Fibroblast of the conjunctiva (primary cell): ENCODE data around the gene XPO6.
"Not testable (repeated sequence)": the region's sequence is repeated elsewhere in the genome, so short reads cannot be mapped to it uniquely, and the experiment has no call there.

Experiments
- DNase-seq: peaks from one replicate; pipeline ENCODE4 v3.0.0-alpha.2; 2010; ENCODE audit warnings: low read depth

The XPO6 gene

GRCh38 chr16:28149011-28149888 is 62.5 kb downstream of the XPO6 start:
- no peak for DNase-seq

- DNase-seq = no peak
Measured at GRCh38 chr16:28146536-28146935, 65.2 kb downstream of the XPO6 start.

GRCh38 chr16:28145796-28146195 is 66.0 kb downstream of the XPO6 start:
- DNase-seq = no peak

- DNase-seq = no peak
Measured at GRCh38 chr16:28140788-28141618, 70.8 kb downstream of the XPO6 start.

DNA sequence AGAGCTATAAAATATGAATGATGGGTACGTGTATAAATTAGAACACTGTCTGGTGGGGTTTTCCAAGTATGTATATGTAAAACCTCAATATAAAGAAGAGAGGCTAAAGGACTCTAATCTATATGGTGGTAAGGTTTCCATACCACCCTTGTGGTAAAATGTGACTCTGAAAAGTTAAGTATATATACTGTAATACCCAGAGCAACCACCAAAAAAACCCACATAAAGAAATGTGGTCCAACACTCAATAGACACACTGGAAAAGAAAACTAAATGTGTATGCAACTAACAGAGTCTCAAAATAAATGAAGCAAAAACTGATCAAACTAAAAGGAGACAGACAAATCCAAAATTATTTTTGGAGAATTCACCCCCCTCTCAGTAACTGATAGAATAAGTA is 72.2 kb downstream of the XPO6 start:
- no peak for DNase-seq

DNA sequence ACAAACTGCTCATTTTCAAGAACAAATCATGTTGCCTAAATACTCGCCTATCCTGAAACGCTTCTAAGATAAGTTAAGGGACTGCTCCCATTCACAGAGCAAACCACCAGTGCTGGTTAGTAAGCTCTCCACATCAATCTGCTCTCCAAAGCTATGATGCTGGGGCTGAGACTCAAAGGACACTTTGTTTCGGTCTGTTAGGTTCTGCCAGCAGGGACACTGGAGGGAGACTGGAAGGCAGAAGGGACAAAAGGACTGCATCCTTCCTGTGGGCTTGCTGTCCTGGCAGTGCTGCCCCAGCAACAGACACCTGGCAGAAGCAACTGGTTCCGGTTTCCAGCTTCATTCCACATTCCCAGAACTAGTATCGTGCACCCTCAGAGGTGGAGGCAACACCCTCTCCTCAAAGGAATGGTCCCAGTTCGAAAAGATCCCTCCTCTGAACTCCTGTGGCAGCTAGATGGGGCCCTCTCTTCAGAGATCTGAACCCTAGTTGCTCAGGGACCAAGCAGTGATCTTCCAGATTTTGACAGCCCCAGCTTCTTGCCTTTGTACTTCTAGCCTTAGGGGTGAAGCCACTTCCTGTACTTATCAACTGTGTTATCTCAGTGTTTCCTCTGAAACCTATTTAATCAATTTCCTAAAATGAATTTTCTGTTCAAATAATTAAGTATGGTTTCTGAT is 74.9 kb downstream of the XPO6 start:
- no peak for DNase-seq

- no peak for DNase-seq
Measured at GRCh38 chr16:28133666-28134065, 78.1 kb downstream of the XPO6 start.

GRCh38 chr16:28131743-28132393 is 79.9 kb downstream of the XPO6 start:
- DNase-seq = no peak

- no peak for DNase-seq
Measured at GRCh38 chr16:28131181-28131580, 80.6 kb downstream of the XPO6 start.

GRCh38 chr16:28130099-28131088 is 81.4 kb downstream of the XPO6 start:
- DNase-seq = no peak

- DNase-seq = no peak
Measured at GRCh38 chr16:28126684-28127620, 84.8 kb downstream of the XPO6 start.

DNA sequence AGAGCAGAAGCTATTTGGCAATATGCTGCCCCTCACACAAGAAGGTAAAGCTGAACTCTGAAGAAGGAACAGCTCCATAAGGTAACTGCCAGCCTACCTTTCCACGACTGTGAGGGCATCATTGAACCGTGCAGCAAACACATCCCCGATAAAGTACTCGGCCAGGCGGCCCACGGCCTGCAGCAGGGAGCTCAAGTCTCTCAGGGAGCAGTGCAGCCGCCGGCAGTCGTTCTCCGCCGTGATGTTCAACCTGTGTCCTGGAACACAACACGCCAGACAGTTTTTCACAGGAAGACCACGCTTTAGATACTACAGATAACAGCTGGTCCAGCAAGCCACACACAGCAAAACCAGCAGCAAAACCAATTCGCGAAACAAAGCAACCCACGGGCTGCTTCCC is 86.2 kb downstream of the XPO6 start:
- DNase-seq = no peak

GRCh38 chr16:28121527-28121926 is 90.2 kb downstream of the XPO6 start:
- DNase-seq = no peak

DNA sequence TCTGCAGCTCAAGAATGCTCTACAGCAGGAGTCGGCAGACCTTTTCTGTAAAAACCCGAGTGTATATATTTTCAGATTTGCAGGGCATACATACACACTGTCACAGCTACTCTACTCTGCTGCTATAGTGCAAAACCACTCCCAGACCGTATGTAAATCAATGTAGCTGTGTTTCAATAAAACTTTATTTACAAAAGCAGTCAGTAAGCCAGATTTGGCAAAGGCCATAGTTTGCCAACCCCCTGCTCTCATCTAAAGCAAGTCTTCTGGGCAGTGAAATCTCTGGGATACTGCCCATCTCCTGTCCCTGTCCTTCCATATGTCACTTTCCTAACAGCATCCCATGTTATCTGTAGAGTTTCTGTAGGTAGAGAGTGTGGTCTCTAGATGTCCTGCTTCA is 91.0 kb downstream of the XPO6 start:
- no peak for DNase-seq

- DNase-seq = no peak
Measured at GRCh38 chr16:28118637-28119036, 93.1 kb downstream of the XPO6 start.

DNA sequence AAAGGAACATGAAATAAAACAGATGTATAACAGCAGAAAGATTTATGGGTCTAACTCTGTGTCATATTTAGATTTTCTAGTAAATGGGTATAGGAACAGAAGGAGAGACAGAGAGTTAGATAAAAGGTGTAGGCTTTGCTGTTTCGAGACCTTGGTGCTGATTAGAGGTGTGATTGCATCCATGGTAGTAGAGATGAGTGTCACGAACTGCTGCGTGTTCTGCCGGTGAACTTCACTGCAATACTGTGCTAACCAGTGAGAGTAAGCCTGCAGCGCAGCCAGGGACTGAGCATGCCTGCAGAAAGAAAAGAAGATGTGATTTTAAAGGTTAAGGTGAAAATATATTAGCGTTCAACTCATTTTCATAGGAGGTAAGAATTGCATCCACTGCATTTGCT is 94.6 kb downstream of the XPO6 start:
- DNase-seq = no peak

GRCh38 chr16:28115866-28116265 is 95.9 kb downstream of the XPO6 start:
- DNase-seq = not testable (repeated sequence)

DNA sequence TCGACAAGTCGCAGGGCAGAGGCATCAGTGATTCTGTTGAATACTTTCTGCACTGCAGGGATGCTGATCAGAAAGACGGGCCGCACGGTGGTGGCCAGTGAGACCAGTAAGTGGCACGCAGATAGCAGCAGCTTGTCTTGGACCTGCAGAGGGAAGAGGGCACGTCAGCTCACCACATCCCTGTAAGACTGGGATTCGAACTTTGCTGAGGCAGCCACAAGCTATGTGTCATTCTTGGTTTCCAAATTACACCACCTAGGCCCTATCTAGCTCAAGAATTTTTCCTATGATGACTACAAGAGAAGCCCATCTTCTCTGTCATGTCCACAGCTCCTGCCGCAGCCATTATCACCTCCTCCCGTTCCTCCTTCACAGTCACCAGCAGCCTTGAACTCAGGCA is 98.9 kb downstream of the XPO6 start:
- no peak for DNase-seq

DNA sequence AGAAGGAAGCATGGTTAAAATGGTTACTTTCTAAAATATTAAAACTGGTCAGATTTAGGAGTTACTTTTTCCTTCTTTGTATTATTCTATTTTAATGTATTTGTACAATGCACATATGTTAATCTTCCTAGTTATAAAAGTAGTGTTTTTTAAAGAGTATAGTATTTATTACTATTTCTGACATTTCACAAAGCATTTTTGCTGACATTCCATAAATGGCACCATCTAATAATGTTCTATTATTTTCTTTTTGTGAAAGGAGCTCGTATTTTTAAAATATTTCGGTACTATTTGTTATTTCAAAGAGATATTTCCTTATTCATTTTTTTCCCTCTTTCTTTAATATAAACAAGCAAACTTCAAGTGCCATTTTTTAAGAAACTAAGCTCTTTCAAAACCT is 100.8 kb downstream of the XPO6 start:
- no peak for DNase-seq

DNA sequence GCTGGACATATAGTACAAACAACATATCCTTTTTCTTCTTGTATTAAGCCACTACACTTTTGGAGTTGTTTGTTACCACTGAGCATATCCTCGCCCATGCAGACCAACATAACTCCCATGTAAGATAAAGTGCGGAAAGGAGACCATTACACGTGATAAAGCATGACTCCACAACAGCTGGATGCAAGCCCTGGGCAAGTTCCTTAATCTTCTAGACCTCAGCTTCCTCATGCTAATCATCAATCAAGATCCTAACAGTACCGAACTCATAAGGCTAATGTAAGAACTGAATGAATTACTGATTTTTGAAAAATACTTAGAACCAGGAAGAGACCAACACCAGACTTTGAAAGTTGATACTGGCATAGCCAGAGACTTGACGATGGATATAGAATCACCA is 101.3 kb downstream of the XPO6 start:
- no peak for DNase-seq
